GM23338 (cell line): Measurements from ENCODE around the gene DHX40. TPM values are rescaled to one million over a fixed set of nuclear protein-coding genes. Genes with fewer than 3 reads are reported as not detected.
"Not testable (repeated sequence)": the region's sequence is repeated elsewhere in the genome, so short reads cannot be mapped to it uniquely, and the experiment has no call there.

Source experiments
- ATAC-seq: fragments of 200-7000 bp; cut with Tn5 transposase; 3 replicates; pipeline ENCODE4 v1.9.1; 2020
- DNase-seq: peaks from one replicate; pipeline ENCODE4 v3.0.0-alpha.2; 2015; ENCODE audit warnings: low spot score
- H2AFZ ChIP-seq: fragments of 200-600 bp; sonication (generic); 2 replicates; pipeline ENCODE4 v1.8.0; 2016; ENCODE audit warnings: antibody characterized with exemption, mild to moderate bottlenecking, moderate library complexity
- H3F3A ChIP-seq: fragments of 200-600 bp; sonication (generic); replicated peaks from 2 replicates; pipeline ENCODE4 v1.8.0; 2017; ENCODE audit warnings: antibody characterized with exemption, mixed run types, low read depth
- H3K27ac ChIP-seq: fragments of 200-600 bp; sonication (generic); 2 replicates; pipeline ENCODE4 v1.6.1; 2016; ENCODE audit warnings: low read depth
- H3K27me3 ChIP-seq: fragments of 200-600 bp; sonication (generic); 2 replicates; pipeline ENCODE4 v1.8.0; 2016; ENCODE audit warnings: mild to moderate bottlenecking, mixed run types, moderate library complexity; ENCODE audit not compliant: insufficient read depth
- H3K36me3 ChIP-seq: fragments of 200-600 bp; sonication (generic); 2 replicates; pipeline ENCODE4 v1.8.0; 2016; ENCODE audit warnings: mild to moderate bottlenecking; ENCODE audit not compliant: insufficient read depth
- H3K4me1 ChIP-seq: fragments of 200-600 bp; sonication (generic); 2 replicates; pipeline ENCODE4 v1.8.0; 2016; ENCODE audit warnings: mild to moderate bottlenecking, moderate library complexity; ENCODE audit not compliant: insufficient read depth
- H3K4me2 ChIP-seq: fragments of 200-600 bp; sonication (generic); 2 replicates; pipeline ENCODE4 v1.7.1; 2017; ENCODE audit warnings: mixed run types
- H3K4me3 ChIP-seq: fragments of 200-600 bp; sonication (generic); 2 replicates; pipeline ENCODE4 v1.6.1; 2016; ENCODE audit warnings: mixed run types
- H3K79me2 ChIP-seq: fragments of 200-600 bp; sonication (generic); replicated peaks from 2 replicates; pipeline ENCODE4 v1.8.0; 2017; ENCODE audit warnings: mild to moderate bottlenecking; ENCODE audit not compliant: insufficient read depth
- H3K9me2 ChIP-seq: fragments of 200-600 bp; sonication (generic); 2 replicates; pipeline ENCODE4 v1.8.0; 2017; ENCODE audit not compliant: insufficient read depth
- H4K20me1 ChIP-seq: fragments of 200-600 bp; sonication (generic); replicated peaks from 2 replicates; pipeline ENCODE4 v1.8.0; 2017; ENCODE audit warnings: mild to moderate bottlenecking; ENCODE audit not compliant: insufficient read depth
- H3K27ac Mint-ChIP-seq: 2 replicates; pipeline ENCODE4 v1.8.0; 2020; ENCODE audit warnings: inconsistent platforms, mild to moderate bottlenecking, moderate library complexity, mixed read lengths
- H3K27me3 Mint-ChIP-seq: 3 replicates; pipeline ENCODE4 v1.8.0; 2022; ENCODE audit warnings: low read depth, mild to moderate bottlenecking, moderate library complexity, mixed read lengths, inconsistent platforms; ENCODE audit not compliant: insufficient read depth, poor library complexity
- H3K36me3 Mint-ChIP-seq: 3 replicates; pipeline ENCODE4 v1.8.0; 2021; ENCODE audit warnings: low read depth, mild to moderate bottlenecking, inconsistent platforms, moderate library complexity, mixed read lengths
- H3K4me1 Mint-ChIP-seq: 3 replicates; pipeline ENCODE4 v1.8.0; 2020; ENCODE audit warnings: mild to moderate bottlenecking, inconsistent platforms, mixed read lengths
- H3K4me3 Mint-ChIP-seq: 3 replicates; pipeline ENCODE4 v1.8.0; 2021; ENCODE audit warnings: moderate library complexity, mild to moderate bottlenecking, inconsistent platforms, mixed read lengths
- H3K9me3 Mint-ChIP-seq: 3 replicates; pipeline ENCODE4 v1.8.0; 2020; ENCODE audit warnings: moderate library complexity, mild to moderate bottlenecking, inconsistent platforms, mixed read lengths
- CREB1 ChIP-seq: fragments of 250-450 bp; sonication (Bioruptor Pico); IDR thresholded peaks from 2 replicates; pipeline ENCODE4 v1.5.0; 2020; ENCODE audit warnings: low read depth, mild to moderate bottlenecking, moderate library complexity
- ETS1 ChIP-seq: IDR thresholded peaks from 2 replicates; pipeline ENCODE4 v1.6.1; 2016; ENCODE audit warnings: antibody characterized with exemption
- EZH2 ChIP-seq: fragments of 200-600 bp; sonication (generic); IDR thresholded peaks from one replicate; pipeline ENCODE4 v1.8.0; 2017; ENCODE audit warnings: antibody characterized with exemption, mild to moderate bottlenecking, low read depth; ENCODE audit not compliant: unreplicated experiment
- JUNB ChIP-seq: IDR thresholded peaks from one replicate; pipeline ENCODE4 v1.6.1; 2016; ENCODE audit warnings: antibody characterized with exemption; ENCODE audit not compliant: unreplicated experiment
- NANOG ChIP-seq: IDR thresholded peaks from 2 replicates; pipeline ENCODE4 v1.6.1; 2016; ENCODE audit warnings: antibody characterized with exemption, borderline replicate concordance
- POLR2AphosphoS5 ChIP-seq: IDR thresholded peaks from 2 replicates; pipeline ENCODE4 v1.6.1; 2016; ENCODE audit warnings: antibody characterized with exemption, low read depth
- STAT1 ChIP-seq: IDR thresholded peaks from one replicate; pipeline ENCODE4 v1.6.1; 2016; ENCODE audit warnings: antibody characterized with exemption; ENCODE audit not compliant: unreplicated experiment
- ZNF331 ChIP-seq: fragments of 250-450 bp; sonication (Bioruptor Pico); IDR thresholded peaks from 2 replicates; pipeline ENCODE4 v1.5.0; 2020; ENCODE audit warnings: low read depth, mild to moderate bottlenecking, moderate library complexity
- polyA plus RNA-seq: library from polyadenylated mRNA; unstranded; fragments of >200 nt; fragmentation: Nextera tagmentation; extraction: Ambion mirVana; gene quantifications from 2 replicates; pipeline ENCODE4 v1.2.1, GENCODE V29; 2016
- total RNA-seq: library from RNA; depleted of rRNA; stranded (reverse); fragments of >200 nt; shearing (Covaris generic); gene quantifications from 2 replicates; pipeline ENCODE4 v1.2.3, GENCODE V29; 2014
- TF ChIP-seq, protein P1 (sequence below): IDR thresholded peaks from one replicate; pipeline ENCODE4 v1.6.1; 2018; ENCODE audit warnings: antibody characterized with exemption; ENCODE audit not compliant: unreplicated experiment

DHX40 gene
- total and polyA plus RNA-seq, 2 experiments from 2014 or later, result 14.5 to 38.2 TPM

DNA sequence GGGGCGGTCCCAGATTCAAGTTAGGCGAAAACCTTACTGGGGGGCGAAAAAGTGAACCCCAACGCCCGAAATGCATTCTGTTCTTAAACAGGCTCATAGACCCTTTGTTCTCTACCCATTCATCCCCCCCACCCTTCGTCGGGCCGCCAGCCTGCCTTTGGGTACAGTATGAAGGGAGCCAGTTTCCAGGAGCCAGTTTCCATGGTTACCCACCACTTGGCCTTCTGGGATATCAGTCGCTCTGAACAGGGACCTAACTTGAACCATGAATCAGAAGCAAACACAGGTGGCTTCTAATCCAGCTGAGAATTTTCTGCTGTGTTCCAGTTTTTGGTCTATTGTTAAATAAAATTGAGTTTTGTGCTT is 532 bp downstream of the DHX40 start:
- peak overlapping the region; percentile 100 for H3K27ac Mint-ChIP-seq
- Histone ChIP-seq H3K4me1 (no peaks in the 10 kb centered on the region), H3K4me2 (peak overlapping the region; percentile 92), H3K27me3 (peaks cover 14% of the 10 kb centered on the region), H2AFZ (peak overlapping the region; percentile 98; the same call in 1 of the 2 replicates), H3K4me3 (peak overlapping the region; percentile 93), H3F3A (0 out of 2 replicates have a peak, but pooled peaks cover 3% of the 10 kb centered on the region), H3K27ac (peak overlapping the region; percentile 87), H3K79me2 (peaks cover 26% of the 10 kb centered on the region), H4K20me1 (no peaks in the 10 kb centered on the region), H3K36me3 (peaks cover 9% of the 10 kb centered on the region), H3K9me2 (peaks cover 7% of the 10 kb centered on the region)
- ATAC-seq (peak; percentile 95), DNase-seq (peak; percentile 90)
- no peak for TF ChIP-seq ETS1
- H3K4me1 Mint-ChIP-seq, result peaks cover 6% of the 10 kb centered on the region; the same call in 1 of the 3 replicates
- peaks cover 17% of the 10 kb centered on the region; the same call in 2 of the 3 replicates for H3K36me3 Mint-ChIP-seq
- peaks cover 23% of the 10 kb centered on the region for H3K27me3 Mint-ChIP-seq
- H3K4me3 Mint-ChIP-seq, result peak overlapping the region; percentile 100
- H3K9me3 Mint-ChIP-seq, result peaks cover 16% of the 10 kb centered on the region

- not testable (repeated sequence) for DNase-seq, H3F3A ChIP-seq, H3K27ac ChIP-seq, H3K36me3 ChIP-seq, H2AFZ ChIP-seq, H3K4me3 Mint-ChIP-seq, H3K4me3 ChIP-seq, H3K9me2 ChIP-seq, H3K4me1 Mint-ChIP-seq, H3K27ac Mint-ChIP-seq, H3K4me1 ChIP-seq, H3K4me2 ChIP-seq, H4K20me1 ChIP-seq, ATAC-seq
- H3K9me3 Mint-ChIP-seq, result peaks cover 14% of the 10 kb centered on the region
- H3K79me2 ChIP-seq, result peaks cover 26% of the 10 kb centered on the region
- H3K27me3 ChIP-seq, result peaks cover 11% of the 10 kb centered on the region
- peaks cover 26% of the 10 kb centered on the region; the same call in 2 of the 3 replicates for H3K36me3 Mint-ChIP-seq
- peaks cover 18% of the 10 kb centered on the region for H3K27me3 Mint-ChIP-seq
These were observed 3.7 kb downstream of the DHX40 start for GRCh38 chr17:59569151-59569550.

- Histone ChIP-seq H2AFZ (no peak overlapping the region), H3K27me3 (no peaks in the 10 kb centered on the region), H3K4me3 (no peak overlapping the region), H3F3A (0 out of 2 replicates have a peak, but pooled peaks cover 3% of the 10 kb centered on the region), H3K79me2 (peaks cover 12% of the 10 kb centered on the region), H3K27ac (no peak overlapping the region), H3K36me3 (peaks cover 3% of the 10 kb centered on the region), H3K4me1 (no peaks in the 10 kb centered on the region), H3K9me2 (no peaks in the 10 kb centered on the region), H4K20me1 (no peaks in the 10 kb centered on the region), H3K4me2 (no peak overlapping the region)
- no peak overlapping the region for H3K27ac Mint-ChIP-seq
- H3K4me3 Mint-ChIP-seq, result no peak overlapping the region
- no peak for ATAC-seq
- H3K4me1 Mint-ChIP-seq, result no peaks in the 10 kb centered on the region
- H3K9me3 Mint-ChIP-seq, result no peaks in the 10 kb centered on the region
- no peaks in the 10 kb centered on the region for H3K27me3 Mint-ChIP-seq
- H3K36me3 Mint-ChIP-seq, result peaks cover 16% of the 10 kb centered on the region; the same call in 2 of the 3 replicates
- DNase-seq, result no peak
- TF ChIP-seq, protein P1, sequence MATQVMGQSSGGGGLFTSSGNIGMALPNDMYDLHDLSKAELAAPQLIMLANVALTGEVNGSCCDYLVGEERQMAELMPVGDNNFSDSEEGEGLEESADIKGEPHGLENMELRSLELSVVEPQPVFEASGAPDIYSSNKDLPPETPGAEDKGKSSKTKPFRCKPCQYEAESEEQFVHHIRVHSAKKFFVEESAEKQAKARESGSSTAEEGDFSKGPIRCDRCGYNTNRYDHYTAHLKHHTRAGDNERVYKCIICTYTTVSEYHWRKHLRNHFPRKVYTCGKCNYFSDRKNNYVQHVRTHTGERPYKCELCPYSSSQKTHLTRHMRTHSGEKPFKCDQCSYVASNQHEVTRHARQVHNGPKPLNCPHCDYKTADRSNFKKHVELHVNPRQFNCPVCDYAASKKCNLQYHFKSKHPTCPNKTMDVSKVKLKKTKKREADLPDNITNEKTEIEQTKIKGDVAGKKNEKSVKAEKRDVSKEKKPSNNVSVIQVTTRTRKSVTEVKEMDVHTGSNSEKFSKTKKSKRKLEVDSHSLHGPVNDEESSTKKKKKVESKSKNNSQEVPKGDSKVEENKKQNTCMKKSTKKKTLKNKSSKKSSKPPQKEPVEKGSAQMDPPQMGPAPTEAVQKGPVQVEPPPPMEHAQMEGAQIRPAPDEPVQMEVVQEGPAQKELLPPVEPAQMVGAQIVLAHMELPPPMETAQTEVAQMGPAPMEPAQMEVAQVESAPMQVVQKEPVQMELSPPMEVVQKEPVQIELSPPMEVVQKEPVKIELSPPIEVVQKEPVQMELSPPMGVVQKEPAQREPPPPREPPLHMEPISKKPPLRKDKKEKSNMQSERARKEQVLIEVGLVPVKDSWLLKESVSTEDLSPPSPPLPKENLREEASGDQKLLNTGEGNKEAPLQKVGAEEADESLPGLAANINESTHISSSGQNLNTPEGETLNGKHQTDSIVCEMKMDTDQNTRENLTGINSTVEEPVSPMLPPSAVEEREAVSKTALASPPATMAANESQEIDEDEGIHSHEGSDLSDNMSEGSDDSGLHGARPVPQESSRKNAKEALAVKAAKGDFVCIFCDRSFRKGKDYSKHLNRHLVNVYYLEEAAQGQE, result no peak
- TF ChIP-seq JUNB (no peak), POLR2AphosphoS5 (no peak), ZNF331 (CRISPR knock-in tag) (no peak), STAT1 (no peak), CREB1 (CRISPR knock-in tag) (no peak), EZH2 (no peak), NANOG (no peak)
These were observed 7.0 kb downstream of the DHX40 start for GRCh38 chr17:59572301-59572924.
